H1 (cell line): ENCODE data around the gene TEAD1. TPM values are rescaled to one million over a fixed set of nuclear protein-coding genes. Genes with fewer than 3 reads are reported as not detected.

ENCODE experiments used
- ASH2L ChIP-seq: fragments of 200-600, 300-600 bp; sonication (generic); IDR thresholded peaks from one replicate; pipeline ENCODE4 v1.7.1; 2017; ENCODE audit warnings: low read length
- CTBP2 ChIP-seq: IDR thresholded peaks from 2 replicates; pipeline ENCODE4 v1.7.0; 2011; ENCODE audit warnings: borderline replicate concordance, mild to moderate bottlenecking, moderate library complexity, mixed read lengths, low read length; ENCODE audit not compliant: insufficient read depth, insufficient read length
- FOSL1 ChIP-seq: IDR thresholded peaks from 2 replicates; pipeline ENCODE4 v1.6.1; 2011; ENCODE audit warnings: mild to moderate bottlenecking, low read depth, low read length, moderate library complexity; ENCODE audit not compliant: insufficient read depth
- JUN ChIP-seq: IDR thresholded peaks from 2 replicates; pipeline ENCODE4 v1.6.1; 2011; ENCODE audit warnings: low read depth, mild to moderate bottlenecking, improper control_type of control experiment, low read length
- TCF12 ChIP-seq: IDR thresholded peaks from 2 replicates; pipeline ENCODE4 v1.6.1; 2011; ENCODE audit warnings: low read depth, mild to moderate bottlenecking, low read length
- polyA plus RNA-seq, 7 experiments: library from polyadenylated mRNA; depleted of rRNA in 3 of 7; stranded (reverse) in 5 of 7; unstranded in 2 of 7; fragments of >200 nt in 5 of 7; fragments of 200-250 nt in 2 of 7; gene quantifications; 1 replicate in 5 of 7; 2 replicates in 1 of 7; 4 replicates in 1 of 7; pipeline versions ENCODE4 v1.2.1 to v1.2.3, GENCODE V29; 2011 to 2013; ENCODE audit warnings: missing spikeins in 2 of 7, mixed read lengths in 2 of 7
- total RNA-seq: library from RNA; stranded (reverse); fragmentation: NEBNext Ultra II Directional; extraction: Animal tissue kit (Norgen Biotek cat#: 25700); gene quantifications from 2 replicates; pipeline ENCODE4 v1.2.1, GENCODE V29; 2021

Gene TEAD1
- total and polyA plus RNA-seq, 2 of the 8 experiments (the other 6 are each of a cell fraction or from before 2014, with no cell fraction given): 15.6 to 67.4 TPM

DNA sequence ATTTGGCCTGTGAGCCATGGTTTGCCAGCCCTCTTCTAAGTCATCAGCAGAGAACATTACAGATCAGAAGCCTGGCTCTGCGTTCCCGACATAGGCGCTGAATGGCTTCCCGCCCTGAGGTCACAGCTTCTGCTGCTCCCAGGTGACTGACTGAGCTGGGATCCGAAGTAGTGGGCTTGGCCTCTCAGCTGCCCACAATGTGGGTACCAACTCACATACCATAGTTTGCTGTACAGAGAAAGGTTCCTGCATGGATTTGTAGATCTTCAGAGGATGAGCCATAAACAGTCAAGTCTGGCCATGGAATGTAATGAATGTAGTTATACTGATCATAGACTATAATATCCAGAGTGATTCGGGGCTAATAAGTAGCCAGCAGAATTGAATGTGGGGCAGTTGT is 42.6 kb downstream of the TEAD1 start (continued):
- no peak for TF ChIP-seq CTBP2
- TF ChIP-seq TCF12: no peak
- TF ChIP-seq JUN: no peak
- no peak for TF ChIP-seq FOSL1
- TF ChIP-seq ASH2L: no peak
